Skeletal muscle tissue (tissue), 4 donors: ENCODE measurements around the gene SLC25A6. TPM values are rescaled to one million over a fixed set of nuclear protein-coding genes. Genes with fewer than 3 reads are reported as not detected.

ENCODE experiments used
- H3K27ac ChIP-seq: one replicate; pipeline ENCODE4 v1.7.0; 2013; ENCODE audit warnings: mild to moderate bottlenecking, low read depth, low read length, inconsistent platforms
- H3K27me3 ChIP-seq, 3 donors: one replicate each; pipeline ENCODE4 v1.7.0; 2013; ENCODE audit warnings: low read length in 3 of 3; ENCODE audit not compliant: control insufficient read depth in 3 of 3, insufficient read depth in 3 of 3
- H3K36me3 ChIP-seq, 3 donors: one replicate each; pipeline ENCODE4 v1.7.0; 2013; ENCODE audit warnings: low read length in 3 of 3; ENCODE audit not compliant: control insufficient read depth in 3 of 3, insufficient read depth in 3 of 3
- H3K4me1 ChIP-seq, 3 donors: one replicate each; pipeline ENCODE4 v1.7.0; 2013; ENCODE audit warnings: low read length in 3 of 3, mild to moderate bottlenecking in 3 of 3; ENCODE audit not compliant: control insufficient read depth in 3 of 3, insufficient read depth in 3 of 3
- H3K4me3 ChIP-seq, 3 donors: one replicate each; pipeline ENCODE4 v1.7.0; 2013; ENCODE audit warnings: low read length in 3 of 3
- H3K9ac ChIP-seq, 3 donors: one replicate each; pipeline ENCODE4 v1.7.0; 2013; ENCODE audit warnings: low read length in 3 of 3, mild to moderate bottlenecking in 3 of 3, moderate library complexity in 2 of 3, low read depth in 1 of 3
- H3K9me3 ChIP-seq, 3 donors: one replicate each; pipeline ENCODE4 v1.7.0; 2013; ENCODE audit warnings: low read length in 3 of 3; ENCODE audit not compliant: control insufficient read depth in 3 of 3
- total RNA-seq: library from RNA; depleted of rRNA; stranded (reverse); fragments of >200 nt; gene quantifications from one replicate; pipeline ENCODE4 v1.2.3, GENCODE V29; 2014
- donor health status: Osteomylitis.

The SLC25A6 gene
- total RNA-seq, 1 donor from 2014 or later: 185 TPM

- Histone ChIP-seq H3K27me3 (no peaks in the 10 kb centered on the region), H3K9me3 (no peaks in the 10 kb centered on the region), H3K9ac (no peak overlapping the region), H3K4me1 (peaks cover 0 to 2% (median 0%) of the 10 kb centered on the region in 3 donors), H3K27ac (no peak overlapping the region), H3K36me3 (peaks cover 37 to 52% (median 48%) of the 10 kb centered on the region in 3 donors), H3K4me3 (no peak overlapping the region)
Observed at GRCh38 chrX:1400742-1401471, 9.0 kb upstream of the SLC25A6 start.

GRCh38 chrX:1400049-1400448 lies 8.1 kb upstream of the SLC25A6 start:
- H3K27me3 ChIP-seq: no peaks in the 10 kb centered on the region
- H3K27ac ChIP-seq: no peak overlapping the region
- peaks cover 31 to 45% (median 40%) of the 10 kb centered on the region in 3 donors for H3K36me3 ChIP-seq
- H3K9me3 ChIP-seq: no peaks in the 10 kb centered on the region
- H3K4me1 ChIP-seq: peaks cover 0 to 10% (median 3%) of the 10 kb centered on the region in 3 donors
- H3K4me3 ChIP-seq: no peak overlapping the region
- H3K9ac ChIP-seq: no peak overlapping the region

- Histone ChIP-seq H3K4me3 (no peak overlapping the region), H3K27me3 (no peaks in the 10 kb centered on the region), H3K36me3 (peaks cover 17 to 35% (median 28%) of the 10 kb centered on the region in 3 donors), H3K4me1 (peaks cover 7 to 22% (median 8%) of the 10 kb centered on the region in 3 donors), H3K9ac (no peak overlapping the region), H3K9me3 (no peaks in the 10 kb centered on the region), H3K27ac (no peak overlapping the region)
Observed at GRCh38 chrX:1398431-1399340, 6.8 kb upstream of the SLC25A6 start.

- Histone ChIP-seq H3K27me3 (no peaks in the 10 kb centered on the region), H3K9ac (no peak overlapping the region), H3K4me3 (no peak overlapping the region), H3K9me3 (no peaks in the 10 kb centered on the region), H3K27ac (no peak overlapping the region), H3K36me3 (peaks cover 8 to 26% (median 19%) of the 10 kb centered on the region in 3 donors), H3K4me1 (peaks cover 9 to 28% (median 15%) of the 10 kb centered on the region in 3 donors)
Observed at GRCh38 chrX:1397441-1398270, 5.7 kb upstream of the SLC25A6 start.

- Histone ChIP-seq H3K36me3 (peaks cover 8 to 24% (median 18%) of the 10 kb centered on the region in 3 donors), H3K27me3 (no peaks in the 10 kb centered on the region), H3K9ac (no peak overlapping the region), H3K9me3 (no peaks in the 10 kb centered on the region), H3K4me1 (peaks cover 9 to 28% (median 15%) of the 10 kb centered on the region in 3 donors), H3K27ac (no peak overlapping the region), H3K4me3 (no peak overlapping the region)
Observed at GRCh38 chrX:1397001-1397400, 5.1 kb upstream of the SLC25A6 start.

GRCh38 chrX:1395646-1396216 lies 3.8 kb upstream of the SLC25A6 start:
- no peak overlapping the region for H3K9ac ChIP-seq

GRCh38 chrX:1394731-1395501 lies 3.0 kb upstream of the SLC25A6 start:
- Histone ChIP-seq H3K9ac (peak overlapping the region in 1 of 3 donors; percentile 27), H3K4me1 (peaks cover 22 to 43% (median 29%) of the 10 kb centered on the region in 3 donors), H3K36me3 (peaks cover 3 to 21% (median 10%) of the 10 kb centered on the region in 3 donors), H3K4me3 (no peak overlapping the region), H3K9me3 (no peaks in the 10 kb centered on the region), H3K27ac (peak overlapping the region; percentile 49), H3K27me3 (no peaks in the 10 kb centered on the region)

More at GRCh38 chrX:1395646-1396216, 3.8 kb upstream of the SLC25A6 start:
- no peaks in the 10 kb centered on the region for H3K27me3 ChIP-seq
- no peaks in the 10 kb centered on the region for H3K9me3 ChIP-seq
- peaks cover 14 to 35% (median 22%) of the 10 kb centered on the region in 3 donors for H3K4me1 ChIP-seq
- H3K4me3 ChIP-seq: no peak overlapping the region
- H3K27ac ChIP-seq: no peak overlapping the region
- peaks cover 7 to 22% (median 10%) of the 10 kb centered on the region in 3 donors for H3K36me3 ChIP-seq

- H3K4me1 ChIP-seq: peaks cover 31 to 52% (median 37%) of the 10 kb centered on the region in 3 donors
- H3K36me3 ChIP-seq: peaks cover 10 to 29% (median 17%) of the 10 kb centered on the region in 3 donors
- peak overlapping the region in 1 of 3 donors; percentile 59 for H3K4me3 ChIP-seq
- no peak overlapping the region for H3K27ac ChIP-seq
- no peaks in the 10 kb centered on the region for H3K9me3 ChIP-seq
- H3K9ac ChIP-seq: peak overlapping the region in 1 of 3 donors; percentile 27
- H3K27me3 ChIP-seq: no peaks in the 10 kb centered on the region
Observed at GRCh38 chrX:1393871-1394615, 2.1 kb upstream of the SLC25A6 start.
